HG03064 (cell line): Measurements from ENCODE around the gene WDR86.

Experiments
- ATAC-seq: cut with Tn5 transposase; IDR thresholded peaks from one replicate; pipeline ENCODE4 v1.9.1; 2021; ENCODE audit warnings: low read depth; ENCODE audit not compliant: unreplicated experiment

WDR86 gene

GRCh38 chr7:151409667-151410404 is at the start of gene WDR86:
WDR86 (minus strand) TSS chr7:151410038; CDS start chr7:151409589, 449 bp downstream.
- ATAC-seq = no peak

GRCh38 chr7:151457534-151457933 is 47.7 kb upstream of the WDR86 start:
- ATAC-seq = no peak

GRCh38 chr7:151456782-151457181 is 46.9 kb upstream of the WDR86 start:
- no peak for ATAC-seq

GRCh38 chr7:151456276-151456675 is 46.4 kb upstream of the WDR86 start:
- ATAC-seq = no peak

GRCh38 chr7:151455690-151456089 is 45.9 kb upstream of the WDR86 start:
- ATAC-seq = no peak

GRCh38 chr7:151454932-151455530 is 45.2 kb upstream of the WDR86 start:
- no peak for ATAC-seq

GRCh38 chr7:151454305-151454704 is 44.5 kb upstream of the WDR86 start:
- ATAC-seq = no peak

- no peak for ATAC-seq
These were observed 43.5 kb upstream of the WDR86 start for GRCh38 chr7:151453326-151453791.

GRCh38 chr7:151452680-151453325 is 43.0 kb upstream of the WDR86 start:
- no peak for ATAC-seq

GRCh38 chr7:151451626-151452571 is 42.1 kb upstream of the WDR86 start:
- ATAC-seq = no peak

- no peak for ATAC-seq
These were observed 41.3 kb upstream of the WDR86 start for GRCh38 chr7:151451156-151451555.

- ATAC-seq = no peak
These were observed 40.2 kb upstream of the WDR86 start for GRCh38 chr7:151449990-151450389.

GRCh38 chr7:151448261-151449252 is 38.7 kb upstream of the WDR86 start:
- ATAC-seq = peak; percentile 69

GRCh38 chr7:151447901-151448260 is 38.0 kb upstream of the WDR86 start:
- no peak for ATAC-seq

GRCh38 chr7:151447312-151447711 is 37.5 kb upstream of the WDR86 start:
- no peak for ATAC-seq

GRCh38 chr7:151446412-151446811 is 36.6 kb upstream of the WDR86 start:
- no peak for ATAC-seq

GRCh38 chr7:151444632-151445031 is 34.8 kb upstream of the WDR86 start:
- no peak for ATAC-seq

GRCh38 chr7:151442776-151443496 is 33.1 kb upstream of the WDR86 start:
- ATAC-seq = no peak
